Head of caudate nucleus (tissue), 42 donors: ENCODE results near the gene RPA4.
"Not testable (repeated sequence)": the region's sequence is repeated elsewhere in the genome, so short reads cannot be mapped to it uniquely, and the experiment has no call there.

Source experiments
- DNase-seq, 42 donors: peaks; one replicate each; pipeline versions ENCODE4 v3.0.0 to v3.0.0-alpha.2; 2020 to 2021; ENCODE audit warnings: mixed read lengths in 7 of 42
- intact Hi-C: fragments of 100-400 bp; cut with DNase I; formaldehyde crosslinking; loops from one replicate; pipeline ENCODE4 v1.15.0; 2022

The RPA4 gene

DNA sequence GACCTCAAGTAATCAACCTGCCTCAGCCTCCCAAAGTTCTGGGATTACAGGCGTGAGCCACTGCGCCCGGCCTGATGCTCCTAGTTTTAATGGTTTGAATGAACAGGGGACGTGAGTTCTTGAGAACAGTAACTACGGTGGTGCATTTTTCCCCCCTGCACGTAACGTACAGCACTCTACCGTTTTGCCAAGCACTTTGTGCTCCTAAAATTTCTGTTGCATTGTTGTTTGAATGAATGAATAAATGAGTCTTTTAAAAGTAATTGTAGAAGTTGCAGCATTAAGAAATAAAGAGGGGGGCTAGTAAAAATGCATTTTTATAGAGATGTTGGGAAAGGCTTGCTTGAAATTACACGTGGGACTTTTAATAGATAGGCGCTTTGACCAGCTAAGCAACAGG lies at the start of gene RPA4:
TSS of gene RPA4 (plus strand) at position 301 of the 400 bp plus-strand sequence. CDS start 403 bp downstream, outside the sequence.
- no peak for DNase-seq
- intact Hi-C loops: no loop called here

DNA sequence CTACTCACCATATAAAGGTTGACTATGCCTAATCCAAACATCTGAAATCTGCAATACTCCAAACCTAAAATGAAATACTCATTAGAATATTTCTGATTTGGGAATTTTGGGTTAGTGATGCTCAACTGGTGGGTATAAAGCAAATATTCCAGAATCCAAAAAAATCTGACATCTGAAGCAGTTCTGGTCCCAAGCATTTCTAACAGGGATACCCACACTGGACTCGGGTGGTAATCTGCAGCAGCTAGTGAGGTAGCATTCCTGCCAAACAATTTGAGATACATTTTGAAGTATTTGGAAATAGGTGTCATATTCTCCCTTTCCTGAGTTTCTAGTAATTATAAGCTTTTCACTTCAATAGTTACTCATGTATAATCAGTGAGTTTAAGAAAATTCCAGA lies 49.6 kb upstream of the RPA4 start:
- DNase-seq: no peak
- intact Hi-C loops: no loop called here

- intact Hi-C loops: no loop called here
- no peak for DNase-seq
Measured at GRCh38 chrX:96835660-96836289, 47.9 kb upstream of the RPA4 start.

GRCh38 chrX:96837808-96838207 lies 45.9 kb upstream of the RPA4 start:
- DNase-seq: no peak
- intact Hi-C loops: no loop called here

- no peak for DNase-seq
- intact Hi-C loops: no loop called here
Measured at GRCh38 chrX:96838537-96838936, 45.2 kb upstream of the RPA4 start.

GRCh38 chrX:96841325-96841724 lies 42.4 kb upstream of the RPA4 start:
- intact Hi-C loops: no loop called here

DNA sequence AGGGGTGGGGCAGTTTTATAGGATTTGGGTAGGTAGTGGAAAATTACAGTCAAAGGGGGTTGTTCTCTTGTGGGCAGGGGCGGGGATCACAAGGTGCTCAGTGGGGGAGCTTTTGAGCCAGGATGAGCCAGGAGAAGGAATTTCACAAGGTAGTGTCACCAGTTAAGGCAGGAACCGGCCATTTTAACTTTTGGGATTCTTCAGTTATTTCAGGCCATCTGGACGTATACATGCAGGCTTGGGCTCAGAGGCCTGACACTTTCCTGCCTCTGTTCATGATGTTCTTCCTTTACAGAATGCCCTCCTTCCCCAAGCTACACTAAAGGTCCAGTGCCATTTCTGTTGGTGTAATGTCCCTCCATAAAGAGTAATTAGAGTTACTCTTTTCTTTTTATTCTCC lies 41.8 kb upstream of the RPA4 start:
- DNase-seq, intact Hi-C loops: not testable (repeated sequence)

More at GRCh38 chrX:96841325-96841724, 42.4 kb upstream of the RPA4 start:
- no peak for DNase-seq

DNA sequence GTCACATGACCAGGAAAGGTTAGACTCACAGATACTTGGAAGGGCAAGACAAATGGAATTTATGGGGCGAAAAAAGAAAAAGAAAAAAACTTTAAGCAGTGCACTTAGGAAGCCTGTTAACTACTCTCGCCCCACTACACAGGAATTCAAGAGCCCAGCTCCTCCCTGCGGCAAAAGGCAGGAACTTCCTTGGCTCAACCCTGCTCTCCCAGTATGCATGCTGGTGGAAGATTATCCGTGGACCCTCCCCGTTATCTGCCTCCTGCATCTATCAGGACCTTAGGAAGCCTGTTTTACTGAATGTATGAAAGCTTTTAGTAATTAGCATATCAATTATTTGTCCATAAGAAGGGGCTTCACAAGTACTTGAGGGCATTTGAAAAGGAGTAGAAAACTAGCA lies 40.1 kb upstream of the RPA4 start:
- intact Hi-C loops: no loop called here
- DNase-seq: no peak

DNA sequence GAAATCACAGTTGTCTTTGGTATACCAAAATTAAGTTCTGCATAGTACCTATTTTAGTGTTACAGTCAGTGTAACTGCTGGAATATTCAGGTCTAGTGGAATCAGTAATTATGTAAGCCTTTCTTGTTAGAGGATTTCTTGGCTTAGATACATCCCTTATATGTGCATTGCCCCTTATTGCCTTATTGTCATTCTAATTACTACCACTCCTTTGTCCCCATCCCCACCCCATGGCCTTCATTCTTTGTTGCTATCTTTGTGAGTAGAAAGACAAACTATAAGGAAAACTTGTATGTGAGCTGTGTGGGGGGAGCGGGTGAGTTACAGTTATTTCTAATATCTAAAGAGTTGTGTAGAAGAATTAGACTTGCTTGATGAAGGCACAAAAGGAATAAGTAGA lies 36.9 kb upstream of the RPA4 start:
- no peak for DNase-seq
- intact Hi-C loops: no loop called here

DNA sequence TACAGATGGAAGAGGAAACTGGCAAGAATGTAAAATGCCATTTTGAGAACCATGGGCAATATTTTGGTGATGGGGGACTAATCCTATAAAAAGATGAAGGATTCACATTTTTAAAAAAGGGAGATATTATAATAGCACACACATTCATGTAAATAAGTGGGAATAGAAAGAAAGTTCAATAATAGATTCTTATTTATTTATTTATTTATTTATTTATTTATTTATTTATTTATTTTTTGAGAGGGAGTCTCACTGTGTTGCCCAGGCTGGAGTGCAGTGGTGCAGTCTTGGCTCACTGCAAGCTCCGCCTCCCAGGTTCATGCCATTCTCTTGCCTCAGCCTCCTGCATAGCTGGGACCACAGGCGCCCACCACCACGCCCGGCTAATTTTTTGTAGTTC lies 24.3 kb upstream of the RPA4 start:
- intact Hi-C loops, DNase-seq: not testable (repeated sequence)

DNA sequence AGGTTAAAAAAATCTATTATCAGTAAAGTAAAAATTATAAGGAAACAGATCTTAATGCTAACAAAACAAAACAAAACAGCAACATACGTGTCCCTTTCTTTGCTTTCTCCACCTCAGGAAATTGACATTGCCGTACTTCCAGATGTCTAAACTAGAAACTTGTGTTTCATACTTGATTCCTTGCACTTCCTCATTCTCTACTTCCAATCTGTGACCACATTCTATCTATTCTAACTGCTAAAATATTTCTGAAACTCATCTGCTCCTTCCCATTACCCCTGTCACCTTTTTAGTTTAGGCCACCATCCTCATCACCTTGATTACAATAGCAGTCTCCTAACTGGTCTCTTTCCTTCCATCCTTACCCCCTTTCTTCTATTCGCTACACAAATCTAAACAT lies 22.5 kb upstream of the RPA4 start:
- intact Hi-C loops: no loop called here
- no peak for DNase-seq

DNA sequence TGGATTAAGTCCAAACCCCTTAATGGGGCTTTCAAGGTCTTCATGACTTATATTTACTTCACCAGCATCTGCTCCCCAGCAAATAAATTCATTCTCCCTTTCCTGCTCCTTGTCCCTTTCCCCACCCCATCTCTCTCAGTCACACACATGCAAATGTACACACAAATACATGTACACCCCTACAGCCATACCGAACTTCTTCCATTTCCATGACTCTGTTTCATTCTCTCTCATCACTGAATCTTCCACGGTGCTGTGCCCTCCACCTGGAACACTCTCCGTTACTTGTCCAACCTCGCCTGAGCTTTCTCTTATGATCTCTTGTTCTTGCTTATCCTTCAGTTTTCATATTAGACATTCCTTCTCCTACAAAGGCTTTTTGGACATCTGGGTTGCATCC lies 22.0 kb upstream of the RPA4 start:
- intact Hi-C loops: no loop called here
- DNase-seq: no peak

- no peak for DNase-seq
- intact Hi-C loops: no loop called here
Measured at GRCh38 chrX:96884027-96884426, 319 bp downstream of the RPA4 start.

GRCh38 chrX:96889726-96890125 lies 6.0 kb downstream of the RPA4 start:
- DNase-seq: no peak
- intact Hi-C loops: no loop called here

DNA sequence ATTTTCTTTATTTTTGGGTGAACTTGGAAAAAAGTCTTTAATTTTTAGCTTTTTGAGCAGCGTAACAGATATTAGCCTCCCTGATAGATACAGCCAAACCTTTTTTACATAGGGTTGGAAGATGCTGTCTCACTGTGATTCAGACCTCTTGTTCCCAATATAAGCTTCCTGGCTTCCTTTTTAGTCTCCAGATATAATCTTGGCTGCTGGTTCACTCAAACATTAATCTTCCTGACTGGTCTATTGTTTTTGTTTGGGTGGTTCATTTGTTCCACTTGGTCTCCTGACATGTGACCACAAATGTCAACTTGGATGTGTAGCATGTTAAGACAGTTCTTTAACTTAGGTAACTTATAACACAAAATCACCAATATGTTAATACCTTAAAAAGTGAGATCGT lies 23.0 kb downstream of the RPA4 start:
- intact Hi-C loops: no loop called here
- DNase-seq: no peak

DNA sequence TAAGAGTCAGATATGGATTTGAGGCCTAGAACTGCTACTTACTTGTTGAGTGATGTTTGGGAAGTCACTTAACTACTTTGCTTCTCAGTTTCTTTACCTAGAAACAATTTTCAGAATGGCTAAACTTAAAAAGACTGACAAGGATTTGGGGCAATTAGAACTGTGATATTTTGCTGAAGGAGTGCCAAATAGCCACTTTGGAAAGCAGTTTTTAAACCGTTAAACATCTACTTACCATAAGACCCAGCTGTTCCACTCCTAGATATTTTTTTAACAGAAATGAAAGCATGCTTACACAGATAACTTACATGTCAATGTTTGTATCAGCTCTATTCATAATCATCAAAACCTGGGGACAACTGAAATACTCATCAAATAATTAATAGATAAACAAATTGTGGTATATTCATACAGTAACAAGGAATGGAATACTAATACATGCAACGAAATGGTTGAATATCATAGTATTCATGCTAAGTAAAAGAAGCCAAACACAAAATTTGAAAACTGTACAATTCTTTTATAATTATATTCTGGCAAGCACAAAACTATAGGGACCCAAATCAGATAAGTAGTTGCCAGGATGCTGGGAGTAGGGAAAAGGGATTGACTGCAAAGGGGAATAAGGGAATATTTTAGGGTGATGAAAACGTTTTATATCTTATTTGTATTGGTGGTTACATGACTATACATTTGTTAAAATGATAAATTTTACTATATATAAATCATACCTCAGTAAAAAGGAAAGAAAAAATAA lies 24.0 kb downstream of the RPA4 start:
- no peak for DNase-seq
- intact Hi-C loops: no loop called here

- peak in 4 of 42 donors; percentile 1 to 37 (median 13) for DNase-seq
- intact Hi-C loops: no loop called here
Measured at GRCh38 chrX:96909291-96909690, 25.6 kb downstream of the RPA4 start.

DNA sequence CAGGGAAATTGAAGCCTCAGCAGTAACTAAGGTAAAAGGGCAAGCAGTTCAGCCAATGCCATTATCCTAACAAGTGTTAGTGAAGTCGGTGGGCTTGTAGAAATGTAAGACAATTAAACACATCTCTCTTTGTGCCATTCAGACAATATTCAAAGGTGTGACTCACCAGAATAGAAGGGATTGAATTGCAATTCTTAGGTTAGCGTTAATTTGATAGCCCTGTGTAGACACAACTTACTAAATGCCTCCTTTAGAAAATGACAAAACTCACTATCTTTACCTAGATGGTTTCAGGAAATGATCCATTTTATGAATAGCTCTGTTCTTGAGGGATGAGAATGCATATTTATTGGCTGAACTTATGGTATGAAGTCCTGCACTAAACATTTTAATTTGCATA lies 35.2 kb downstream of the RPA4 start:
- intact Hi-C loops: no loop called here
- no peak for DNase-seq

DNA sequence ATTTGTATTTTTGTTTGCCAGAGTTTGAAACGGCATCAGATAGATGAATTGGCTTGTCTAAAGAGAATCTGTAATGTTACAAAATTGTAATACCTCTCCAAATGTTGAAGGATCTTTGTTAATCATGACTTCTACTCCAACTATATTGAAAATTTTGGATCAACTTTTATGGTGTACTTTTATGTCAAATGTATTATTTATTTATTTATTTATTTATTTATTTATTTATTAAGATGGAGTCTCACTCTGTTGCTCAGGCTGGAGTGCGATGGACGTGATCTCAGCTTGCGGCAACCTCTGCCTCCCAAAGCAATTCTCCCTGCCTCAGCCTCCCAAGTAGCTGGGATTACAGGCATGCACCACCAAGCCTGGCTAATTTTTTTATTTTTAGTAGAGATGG lies 36.0 kb downstream of the RPA4 start:
- no peak for DNase-seq
- intact Hi-C loops: no loop called here

- intact Hi-C loops: no loop called here
- DNase-seq: no peak
Measured at GRCh38 chrX:96924581-96924980, 40.9 kb downstream of the RPA4 start.

- DNase-seq: no peak
- intact Hi-C loops: no loop called here
Measured at GRCh38 chrX:96929036-96929435, 45.3 kb downstream of the RPA4 start.
